Spleen (tissue), 7 donors: Measurements from ENCODE around the gene RNF157.

Experiments used
- POLR2AphosphoS5 ChIP-seq, 3 donors: sonication (generic); formaldehyde crosslinking; IDR thresholded peaks; one replicate each; pipeline ENCODE4 v1.5.1; 2017; ENCODE audit warnings: antibody characterized with exemption in 3 of 3
- TF ChIP-seq, protein P1 (sequence below), 11 experiments: fragments of 200-600 bp in 7 of 11; fragments of 450-650 bp in 4 of 11; sonication (generic) in 4 of 11; IDR thresholded peaks in 8 of 11; conservative IDR thresholded peaks in 3 of 11; 1 replicate in 7 of 11; 2 replicates in 4 of 11; pipeline versions ENCODE4 v1.4.0 to v1.8.0; 2016 to 2021; ENCODE audit warnings: antibody characterized with exemption in 11 of 11, inconsistent platforms in 4 of 11, mild to moderate bottlenecking in 1 of 11
- donor health status: DM: no; HTN: no; CAD: no; lungs with moderate emphysema.
- donor health status: DM: no; HTN: no; CAD: no.
- donor health status: DM: no; HTN: no; CAD: no.

DNA sequence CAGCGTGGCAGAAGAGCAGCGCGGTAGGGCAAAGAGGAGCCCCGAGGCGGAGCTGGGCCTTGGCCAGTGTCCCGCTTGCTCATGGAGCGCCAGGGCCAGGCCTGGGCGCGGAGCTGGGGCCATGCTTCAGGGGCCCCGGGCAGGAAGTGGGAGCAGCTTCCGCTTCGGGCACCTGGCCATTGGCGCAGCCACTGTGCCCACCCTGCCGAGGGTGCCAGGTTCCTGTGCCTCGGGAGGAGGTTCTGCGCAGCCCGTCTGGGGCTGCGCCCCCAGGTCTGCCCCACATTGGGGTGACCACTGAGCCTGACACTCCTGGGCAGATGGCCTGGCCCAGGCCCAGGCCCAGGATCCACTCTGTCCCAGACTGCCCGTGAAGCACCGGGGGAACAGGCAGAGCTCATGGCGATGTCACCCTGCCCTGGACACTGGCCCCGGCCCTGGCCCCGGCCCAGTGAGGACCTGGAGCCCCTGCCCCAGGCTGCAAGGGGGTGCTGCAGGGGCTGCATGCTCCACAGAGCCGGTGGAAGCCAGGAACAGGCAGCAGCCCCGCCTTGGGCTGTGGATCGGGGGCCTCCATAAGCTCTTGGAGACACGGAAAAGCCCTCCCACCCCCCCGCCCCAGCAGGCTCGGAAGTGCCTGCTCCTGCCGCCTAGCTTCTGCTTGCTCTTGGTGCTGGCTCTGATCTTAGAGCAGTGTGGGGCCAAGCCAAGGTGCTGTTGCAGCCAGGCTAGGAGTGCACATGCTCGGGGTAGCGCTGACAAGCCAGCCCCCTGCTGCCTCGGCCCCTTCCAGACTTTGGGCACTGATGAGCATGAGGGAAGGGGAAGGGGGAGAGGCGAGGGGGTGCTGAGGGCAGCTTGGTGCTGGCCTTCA, 63.4 kb downstream of the RNF157 start:
- no peak for TF ChIP-seq POLR2AphosphoS5 (IDR thresholded peaks at IDR 0.05)
- TF ChIP-seq, protein P1, sequence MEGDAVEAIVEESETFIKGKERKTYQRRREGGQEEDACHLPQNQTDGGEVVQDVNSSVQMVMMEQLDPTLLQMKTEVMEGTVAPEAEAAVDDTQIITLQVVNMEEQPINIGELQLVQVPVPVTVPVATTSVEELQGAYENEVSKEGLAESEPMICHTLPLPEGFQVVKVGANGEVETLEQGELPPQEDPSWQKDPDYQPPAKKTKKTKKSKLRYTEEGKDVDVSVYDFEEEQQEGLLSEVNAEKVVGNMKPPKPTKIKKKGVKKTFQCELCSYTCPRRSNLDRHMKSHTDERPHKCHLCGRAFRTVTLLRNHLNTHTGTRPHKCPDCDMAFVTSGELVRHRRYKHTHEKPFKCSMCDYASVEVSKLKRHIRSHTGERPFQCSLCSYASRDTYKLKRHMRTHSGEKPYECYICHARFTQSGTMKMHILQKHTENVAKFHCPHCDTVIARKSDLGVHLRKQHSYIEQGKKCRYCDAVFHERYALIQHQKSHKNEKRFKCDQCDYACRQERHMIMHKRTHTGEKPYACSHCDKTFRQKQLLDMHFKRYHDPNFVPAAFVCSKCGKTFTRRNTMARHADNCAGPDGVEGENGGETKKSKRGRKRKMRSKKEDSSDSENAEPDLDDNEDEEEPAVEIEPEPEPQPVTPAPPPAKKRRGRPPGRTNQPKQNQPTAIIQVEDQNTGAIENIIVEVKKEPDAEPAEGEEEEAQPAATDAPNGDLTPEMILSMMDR (IDR thresholded peaks at IDR 0.05 in 8 of 11, conservative IDR thresholded peaks at IDR 0.05 in 3 of 11), result no peak
